ENCODE data around the gene ARHGAP30. TPM values are rescaled to one million over a fixed set of nuclear protein-coding genes. Genes with fewer than 3 reads are reported as not detected.

The ARHGAP30 gene
- total and polyA plus RNA-seq, 2 of the 8 experiments (the other 6 are each of a cell fraction or from before 2014, with no cell fraction given) = 0.27 to 0.39 TPM

DNA sequence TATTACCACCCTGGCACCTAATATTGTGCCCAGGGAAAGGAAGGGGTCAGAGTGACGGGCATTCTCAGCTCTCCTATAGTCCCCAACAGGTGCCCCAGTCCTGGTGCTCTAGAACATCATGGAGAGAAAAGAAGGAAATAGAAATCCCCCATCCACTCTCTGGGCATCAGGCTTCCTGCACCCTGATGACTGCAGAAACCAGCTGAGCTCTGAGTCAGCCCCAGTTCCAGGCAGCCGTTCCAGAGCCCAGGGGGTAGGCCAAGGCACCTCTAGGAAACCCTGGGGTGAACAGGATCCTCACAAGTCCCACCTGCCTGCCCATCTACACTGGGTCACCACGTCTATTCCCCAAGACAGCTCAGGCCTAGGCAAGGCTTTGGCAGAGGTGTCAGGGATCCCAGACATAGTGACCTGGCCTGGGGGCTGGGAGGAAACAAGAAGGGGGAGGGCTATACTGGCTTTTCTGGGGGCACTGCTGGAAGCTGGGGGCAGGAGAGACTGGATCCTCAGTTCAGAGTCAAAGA is 19.0 kb upstream of the ARHGAP30 start:
- 87% methylated on average over 3 of the region's 3 CpGs; no CpG with 5 or more reads in 1 of the 2 experiments for WGBS, 2 experiments (ENCODE audit: extremely low coverage in 1 of 2, insufficient coverage in 1 of 2, insufficient read length in 1 of 2, insufficient replicate concordance in 2 of 2, low coverage in 1 of 2, low lambda C conversion rate in 2 of 2, missing lambda C conversion rate in 1 of 2)
- no peak overlapping the region for H3K9ac ChIP-seq (replicated peaks in 1 of 4; ENCODE audit: extremely low read depth in 1 of 4, low read depth in 3 of 4, low read length in 3 of 4)
- CTCF ChIA-PET (ENCODE audit: partially characterized antibody) = interaction anchor here (0.8 to 11.9 kb wide), 5 partner anchors 9 to 92 kb away, joined by 3 to 156 read pairs (median 4); partner anchors contain the start of genes ARHGAP30 and KLHDC9

More for the DNA sequence above, 19.0 kb upstream of the ARHGAP30 start:
- H3K18ac ChIP-seq (ENCODE audit: extremely low read depth, low read length) = no peak overlapping the region
- H2BK15ac ChIP-seq (ENCODE audit: low read length) = no peak overlapping the region
- no peak overlapping the region for H3K56ac ChIP-seq (replicated peaks; ENCODE audit: insufficient read length, low read depth, low read length)
- no peaks in the 10 kb centered on the region for H3K79me2 ChIP-seq (ENCODE audit: control insufficient read depth in 1 of 2, insufficient read depth in 2 of 2, low read length in 2 of 2)
- TF ChIP-seq POLR2AphosphoS5 (IDR thresholded peaks at IDR 0.05; ENCODE audit: low read depth, low read length) (no peak), EZH2 (IDR thresholded peaks at IDR 0.05; ENCODE audit: low read depth, low read length, severe bottlenecking) (no peak), SP1 (IDR thresholded peaks at IDR 0.05; ENCODE audit: low read depth, low read length) (no peak), ASH2L (IDR thresholded peaks at IDR 0.05; ENCODE audit: low read length) (no peak), CHD2 (IDR thresholded peaks at IDR 0.05; ENCODE audit: low read length) (no peak), BACH1 (IDR thresholded peaks at IDR 0.05; ENCODE audit: low read length) (no peak), RNF2 (IDR thresholded peaks at IDR 0.05; ENCODE audit: borderline replicate concordance, low read depth, low read length, missing control alignments, poor library complexity, severe bottlenecking) (no peak), EP300 (IDR thresholded peaks at IDR 0.05; ENCODE audit: borderline replicate concordance in 1 of 2, low read depth in 2 of 2, low read length in 2 of 2) (no peak), SAP30 (IDR thresholded peaks at IDR 0.05; ENCODE audit: insufficient read depth, insufficient replicate concordance, low read length) (no peak)
- peaks cover 2% of the 10 kb centered on the region; the same call in 1 of the 2 replicates for H3K23me2 ChIP-seq (ENCODE audit: low read depth, low read length)
- H3K79me1 ChIP-seq (ENCODE audit: low read depth, low read length) = no peaks in the 10 kb centered on the region
- H3K9me3 ChIP-seq (ENCODE audit: insufficient read depth in 2 of 2, low read depth in 1 of 2, low read length in 1 of 2) = no peaks in the 10 kb centered on the region
- H2BK12ac ChIP-seq (ENCODE audit: low read depth, low read length) = peak overlapping the region; percentile 44; the same call in 1 of the 2 replicates
- H4K20me1 ChIP-seq (replicated peaks in 1 of 2; ENCODE audit: control insufficient read depth in 1 of 2, insufficient read depth in 2 of 2, low read length in 2 of 2) = no peaks in the 10 kb centered on the region
- H3K23ac ChIP-seq (ENCODE audit: insufficient read length) = no peak overlapping the region
- no peak overlapping the region for H2BK20ac ChIP-seq (ENCODE audit: low read length)
- no peak overlapping the region for H2BK120ac ChIP-seq (replicated peaks; ENCODE audit: low read depth, low read length)
- H3K4me1 ChIP-seq (replicated peaks in 1 of 4; ENCODE audit: control insufficient read depth in 3 of 4, insufficient read depth in 4 of 4, low read length in 3 of 4) = peaks cover 0 to 9% (median 0%) of the 10 kb centered on the region in 4 experiments; a peak in 3 of 7 replicates
- no peak for DNase-seq (ENCODE audit: low read depth in 1 of 2, low spot score in 2 of 2)
- no peak overlapping the region for H3K4me2 ChIP-seq (ENCODE audit: insufficient read depth in 1 of 2, low read depth in 2 of 2, low read length in 2 of 2)
- no peak overlapping the region for H3K4me3 ChIP-seq (ENCODE audit: extremely low read depth in 1 of 4, insufficient read depth in 2 of 4, low read depth in 3 of 4, low read length in 4 of 4)
- no peak overlapping the region for H4K5ac ChIP-seq (ENCODE audit: insufficient read length, low read depth, low read length)
- no peak for FAIRE-seq
- H3K27me3 ChIP-seq (replicated peaks in 1 of 4; ENCODE audit: control insufficient read depth in 3 of 4, extremely low read depth in 1 of 4, insufficient read depth in 3 of 4, low read length in 3 of 4) = no peaks in the 10 kb centered on the region
- peak overlapping the region; percentile 15 for H4K91ac ChIP-seq (replicated peaks; ENCODE audit: insufficient read length, low read length)
- H2AFZ ChIP-seq (ENCODE audit: low read length) = peak overlapping the region; percentile 64; the same call in 1 of the 2 replicates
- no peak overlapping the region for H3K14ac ChIP-seq (ENCODE audit: insufficient read length)
- H2AK5ac ChIP-seq (ENCODE audit: low read depth, low read length) = no peak overlapping the region
- no peak overlapping the region for H4K8ac ChIP-seq (ENCODE audit: extremely low read depth, insufficient read depth, low read length)
- no peak overlapping the region for H3K27ac ChIP-seq (ENCODE audit: low read depth, low read length)
- H3K4ac ChIP-seq (replicated peaks; ENCODE audit: insufficient read length, low read depth, low read length) = peak overlapping the region; percentile 19
- no peak overlapping the region; the same call in 1 of the 2 replicates for H2BK5ac ChIP-seq (ENCODE audit: low read depth, low read length)
- no peaks in the 10 kb centered on the region for H3K36me3 ChIP-seq (ENCODE audit: control insufficient read depth in 2 of 4, insufficient read depth in 4 of 4, low read length in 3 of 4)
- POLR2A ChIA-PET (ENCODE audit: partially characterized antibody) = no interaction called here

Measured in H1 (cell line).